Neural cell (in vitro differentiated cells): ENCODE data around the gene FBXO9. TPM values are rescaled to one million over a fixed set of nuclear protein-coding genes. Genes with fewer than 3 reads are reported as not detected.

Experiments used
- H2AFZ ChIP-seq: fragments of 200-600, 300-800 bp; sonication (generic), shearing (Covaris generic); 2 replicates; pipeline ENCODE4 v1.6.0; 2014; ENCODE audit warnings: low read depth, mild to moderate bottlenecking, antibody characterized with exemption, low read length, moderate library complexity
- H3F3A ChIP-seq: fragments of 200-600 bp; shearing (Covaris generic); 2 replicates; pipeline ENCODE4 v1.6.1; 2016; ENCODE audit warnings: mild to moderate bottlenecking, moderate library complexity, mixed read lengths, antibody characterized with exemption, low read length; ENCODE audit not compliant: insufficient read depth, poor library complexity, severe bottlenecking
- H3K27ac ChIP-seq: fragments of 200-600, 300-800 bp; sonication (generic), shearing (Covaris generic); 2 replicates; pipeline ENCODE4 v1.5.1; 2014; ENCODE audit warnings: mild to moderate bottlenecking, low read length, moderate library complexity
- H3K27me3 ChIP-seq: fragments of 300-800, 200-600 bp; sonication (generic), shearing (Covaris generic); 2 replicates; pipeline ENCODE4 v1.6.0; 2014; ENCODE audit warnings: mild to moderate bottlenecking, low read depth, low read length, moderate library complexity; ENCODE audit not compliant: insufficient read depth
- H3K36me3 ChIP-seq: fragments of 300-800, 200-600 bp; sonication (generic), shearing (Covaris generic); 2 replicates; pipeline ENCODE4 v1.5.1; 2014; ENCODE audit warnings: mild to moderate bottlenecking, antibody characterized with exemption, low read length, moderate library complexity; ENCODE audit not compliant: insufficient read depth
- H3K4me2 ChIP-seq: fragments of 300-800, 200-600 bp; sonication (generic), shearing (Covaris generic); 2 replicates; pipeline ENCODE4 v1.6.0; 2014; ENCODE audit warnings: mild to moderate bottlenecking, low read length
- H3K4me3 ChIP-seq: fragments of 300-800, 200-600 bp; sonication (generic), shearing (Covaris generic); 2 replicates; pipeline ENCODE4 v1.5.1; 2014; ENCODE audit warnings: mild to moderate bottlenecking, low read length, moderate library complexity
- H3K79me2 ChIP-seq: fragments of 200-600 bp; shearing (Covaris generic); replicated peaks from 2 replicates; pipeline ENCODE4 v1.6.0; 2014; ENCODE audit warnings: mild to moderate bottlenecking, low read length, moderate library complexity; ENCODE audit not compliant: insufficient read depth
- H3K9ac ChIP-seq: fragments of 300-800, 200-600 bp; sonication (generic), shearing (Covaris generic); 2 replicates; pipeline ENCODE4 v1.6.1; 2016; ENCODE audit warnings: mild to moderate bottlenecking, low read length, mixed read lengths
- H3K9me2 ChIP-seq: fragments of 200-600 bp; shearing (Covaris generic); 2 replicates; pipeline ENCODE4 v1.6.1; 2016; ENCODE audit warnings: mild to moderate bottlenecking, low read length, mixed read lengths; ENCODE audit not compliant: insufficient read depth
- H3K9me3 ChIP-seq: fragments of 200-600, 300-800 bp; sonication (generic), shearing (Covaris generic); 2 replicates; pipeline ENCODE4 v1.6.1; 2016; ENCODE audit warnings: mild to moderate bottlenecking, mixed run types, low read length, moderate library complexity, mixed read lengths
- H4K20me1 ChIP-seq: fragments of 200-600 bp; shearing (Covaris generic); 2 replicates; pipeline ENCODE4 v1.6.1; 2016; ENCODE audit warnings: mild to moderate bottlenecking, mixed run types; ENCODE audit not compliant: insufficient read depth
- CTCF ChIP-seq: fragments of 450-650 bp; IDR thresholded peaks from 2 replicates; pipeline ENCODE4 v1.5.1; 2014; ENCODE audit warnings: antibody characterized with exemption, mild to moderate bottlenecking, moderate library complexity; ENCODE audit not compliant: poor library complexity, severe bottlenecking
- EP300 ChIP-seq: fragments of 450-650 bp; conservative IDR thresholded peaks from 2 replicates; pipeline ENCODE4 v1.6.1; 2014; ENCODE audit warnings: antibody characterized with exemption, mild to moderate bottlenecking, moderate library complexity; ENCODE audit not compliant: poor library complexity, severe bottlenecking
- EZH2 ChIP-seq: fragments of 200-600, 300-800 bp; shearing (Covaris generic), sonication (generic); IDR thresholded peaks from 2 replicates; pipeline ENCODE4 v1.6.1; 2014; ENCODE audit warnings: antibody characterized with exemption, low read length, borderline replicate concordance, mild to moderate bottlenecking; ENCODE audit not compliant: insufficient read depth, poor library complexity, severe bottlenecking
- MXI1 ChIP-seq: fragments of 450-650 bp; conservative IDR thresholded peaks from 2 replicates; pipeline ENCODE4 v1.6.1; 2014; ENCODE audit warnings: antibody characterized with exemption, mild to moderate bottlenecking; ENCODE audit not compliant: poor library complexity, severe bottlenecking
- POLR2AphosphoS5 ChIP-seq: IDR thresholded peaks from 2 replicates; pipeline ENCODE4 v1.6.1; 2012
- RAD21 ChIP-seq: fragments of 450-650 bp; conservative IDR thresholded peaks from 2 replicates; pipeline ENCODE4 v1.6.1; 2014; ENCODE audit warnings: antibody characterized with exemption, mild to moderate bottlenecking, moderate library complexity
- REST ChIP-seq: IDR thresholded peaks from 2 replicates; pipeline ENCODE4 v1.6.1; 2012; ENCODE audit warnings: borderline replicate concordance
- SMC3 ChIP-seq: fragments of 450-650 bp; conservative IDR thresholded peaks from 2 replicates; pipeline ENCODE4 v1.6.1; 2014; ENCODE audit warnings: antibody characterized with exemption, mild to moderate bottlenecking, moderate library complexity; ENCODE audit not compliant: poor library complexity
- TAF1 ChIP-seq: IDR thresholded peaks from 2 replicates; pipeline ENCODE4 v1.6.1; 2012; ENCODE audit warnings: low read depth
- polyA plus RNA-seq: library from polyadenylated mRNA; depleted of rRNA; stranded (reverse); fragments of >200 nt; gene quantifications from 2 replicates; pipeline ENCODE4 v1.2.3, GENCODE V29; 2014

Gene FBXO9
- polyA plus RNA-seq, 1 donor from 2014 or later, result 92.2 TPM

GRCh38 chr6:53070806-53071205 lies 5.6 kb downstream of the FBXO9 start:
- Histone ChIP-seq H3K79me2 (no peaks in the 10 kb centered on the region), H3K4me3 (no peak overlapping the region), H3K9me2 (no peaks in the 10 kb centered on the region), H4K20me1 (no peaks in the 10 kb centered on the region), H3K27me3 (no peaks in the 10 kb centered on the region), H3K9me3 (no peaks in the 10 kb centered on the region), H3K27ac (no peak overlapping the region), H3K36me3 (no peaks in the 10 kb centered on the region), H3K4me2 (no peak overlapping the region), H2AFZ (no peak overlapping the region), H3K9ac (no peak overlapping the region), H3F3A (no peaks in the 10 kb centered on the region)
- TF ChIP-seq MXI1, result no peak
- TF ChIP-seq TAF1, result no peak
- no peak for TF ChIP-seq POLR2AphosphoS5
- no peak for TF ChIP-seq REST

GRCh38 chr6:53074347-53074746 lies 9.1 kb downstream of the FBXO9 start:
- no peak overlapping the region for H3K4me3 ChIP-seq
- no peak overlapping the region for H2AFZ ChIP-seq
- H3K4me2 ChIP-seq, result no peak overlapping the region
- H3K9me2 ChIP-seq, result no peaks in the 10 kb centered on the region
- H3K27ac ChIP-seq, result no peak overlapping the region
- no peaks in the 10 kb centered on the region for H4K20me1 ChIP-seq
- H3K9ac ChIP-seq, result no peak overlapping the region
- TF ChIP-seq EZH2, result no peak
- TF ChIP-seq SMC3, result no peak
- TF ChIP-seq POLR2AphosphoS5, result no peak
- TF ChIP-seq TAF1, result no peak
- TF ChIP-seq RAD21, result no peak
- no peak for TF ChIP-seq MXI1
- TF ChIP-seq REST, result no peak
- TF ChIP-seq CTCF, result no peak
- no peak for TF ChIP-seq EP300
- H3F3A ChIP-seq, result no peaks in the 10 kb centered on the region
- no peaks in the 10 kb centered on the region for H3K9me3 ChIP-seq
- no peaks in the 10 kb centered on the region for H3K79me2 ChIP-seq
- H3K36me3 ChIP-seq, result peaks cover 4% of the 10 kb centered on the region
- no peaks in the 10 kb centered on the region for H3K27me3 ChIP-seq
